Stomach (tissue), 4 donors: Measurements from ENCODE around the gene LIN37.

ENCODE experiments used
- CTCF ChIP-seq, 7 experiments: fragments of 450-650 bp in 4 of 7; fragments of 200-600 bp in 3 of 7; sonication (generic) in 3 of 7; IDR thresholded peaks; one replicate each; pipeline ENCODE4 v1.5.1; 2016 to 2019; ENCODE audit warnings: antibody characterized with exemption in 7 of 7, control low read depth in 2 of 7, mild to moderate bottlenecking in 1 of 7
- EP300 ChIP-seq: sonication (generic); formaldehyde crosslinking; IDR thresholded peaks from one replicate; pipeline ENCODE4 v1.6.1; 2017; ENCODE audit warnings: antibody characterized with exemption
- POLR2A ChIP-seq, 4 donors: fragments of 450-650 bp; IDR thresholded peaks; one replicate each; pipeline ENCODE4 v1.6.1; 2016; ENCODE audit warnings: antibody characterized with exemption in 4 of 4, control low read depth in 2 of 4, mild to moderate bottlenecking in 1 of 4, moderate library complexity in 1 of 4

GRCh38 chr19:35754370-35755130 lies 6.2 kb downstream of the LIN37 start:
- no peak for TF ChIP-seq CTCF (IDR thresholded peaks at IDR 0.05)
- TF ChIP-seq POLR2A (IDR thresholded peaks at IDR 0.05), result no peak
- TF ChIP-seq EP300, result no peak
